A673 (cell line): ENCODE measurements around the gene PCSK1.

Experiments
- CTCF ChIP-seq: fragments of 300-800, 200-600 bp; sonication (generic); conservative IDR thresholded peaks from 2 replicates; pipeline ENCODE4 v1.5.1; 2017; ENCODE audit warnings: low read depth, mild to moderate bottlenecking, antibody characterized with exemption, low read length, moderate library complexity, mixed read lengths
- EZH2 ChIP-seq: fragments of 200-600 bp; sonication (generic); IDR thresholded peaks from 2 replicates; pipeline ENCODE4 v1.6.1; 2017; ENCODE audit warnings: borderline replicate concordance, low read depth, mild to moderate bottlenecking, mixed read lengths, antibody characterized with exemption, low read length; ENCODE audit not compliant: poor library complexity, severe bottlenecking

GRCh38 chr5:96434201-96434645 lies 1.2 kb upstream of the PCSK1 start:
- no peak for TF ChIP-seq EZH2
- 0 out of 2 replicates have a peak, but pooled peaks have one; percentile 18 for TF ChIP-seq CTCF
